Nephron (organoid): ENCODE results near the gene SLC25A13.
A peak's percentile ranks its signal among the peaks of the same experiment; 100 is the strongest.

Source experiments
- H3K27ac Mint-ChIP-seq, 3 experiments: 2 replicates each; pipeline ENCODE4 v1.8.0; 2020; ENCODE audit warnings: mixed read lengths in 3 of 3, mild to moderate bottlenecking in 2 of 3, moderate library complexity in 1 of 3
- H3K27me3 Mint-ChIP-seq: 2 replicates; pipeline ENCODE4 v1.8.0; 2021; ENCODE audit warnings: low read depth, mild to moderate bottlenecking, moderate library complexity, mixed read lengths
- H3K36me3 Mint-ChIP-seq: 2 replicates; pipeline ENCODE4 v1.8.0; 2020; ENCODE audit warnings: low read depth, mixed read lengths
- H3K4me1 Mint-ChIP-seq: 2 replicates; pipeline ENCODE4 v1.8.0; 2020; ENCODE audit warnings: mixed read lengths
- H3K4me3 Mint-ChIP-seq, 3 experiments: 2 replicates each; pipeline ENCODE4 v1.8.0; 2020; ENCODE audit warnings: mild to moderate bottlenecking in 3 of 3, mixed read lengths in 3 of 3, moderate library complexity in 2 of 3
- H3K9me3 Mint-ChIP-seq: 2 replicates; pipeline ENCODE4 v1.8.0; 2020; ENCODE audit warnings: mixed read lengths
- CTCF ChIP-seq, 3 experiments: fragments of 200-600 bp; sonication (generic); IDR thresholded peaks; one replicate each; pipeline ENCODE4 v1.5.0; 2021; ENCODE audit warnings: antibody characterized with exemption in 3 of 3; ENCODE audit not compliant: unreplicated experiment in 3 of 3

SLC25A13 gene

GRCh38 chr7:96312502-96312901, 9.4 kb downstream of the SLC25A13 start:
- TF ChIP-seq CTCF (IDR thresholded peaks at IDR 0.05; ENCODE audit: unreplicated experiment in 3 of 3): no peak
- Mint-ChIP-seq H3K36me3 (peaks cover 11% of the 10 kb centered on the region), H3K4me3 (no peak overlapping the region), H3K27ac (no peak overlapping the region), H3K27me3 (no peaks in the 10 kb centered on the region), H3K4me1 (peaks cover 26% of the 10 kb centered on the region), H3K9me3 (no peaks in the 10 kb centered on the region)

GRCh38 chr7:96311967-96312366, 9.9 kb downstream of the SLC25A13 start:
- Mint-ChIP-seq H3K27me3 (no peaks in the 10 kb centered on the region), H3K4me3 (no peak overlapping the region), H3K4me1 (peaks cover 26% of the 10 kb centered on the region), H3K36me3 (peaks cover 11% of the 10 kb centered on the region), H3K27ac (no peak overlapping the region), H3K9me3 (no peaks in the 10 kb centered on the region)
- TF ChIP-seq CTCF (IDR thresholded peaks at IDR 0.05; ENCODE audit: unreplicated experiment in 3 of 3): no peak

- no peak for TF ChIP-seq CTCF (IDR thresholded peaks at IDR 0.05; ENCODE audit: unreplicated experiment in 3 of 3)
- no peaks in the 10 kb centered on the region for H3K9me3 Mint-ChIP-seq
- no peaks in the 10 kb centered on the region for H3K27me3 Mint-ChIP-seq
- no peak overlapping the region for H3K27ac Mint-ChIP-seq
- H3K4me1 Mint-ChIP-seq: peaks cover 30% of the 10 kb centered on the region
- H3K36me3 Mint-ChIP-seq: peaks cover 11% of the 10 kb centered on the region
- no peak overlapping the region for H3K4me3 Mint-ChIP-seq
Measured at GRCh38 chr7:96310110-96310509, 11.8 kb downstream of the SLC25A13 start.

GRCh38 chr7:96308950-96309263, 13.0 kb downstream of the SLC25A13 start:
- Mint-ChIP-seq H3K4me3 (no peak overlapping the region), H3K9me3 (no peaks in the 10 kb centered on the region), H3K27me3 (no peaks in the 10 kb centered on the region), H3K4me1 (peaks cover 35% of the 10 kb centered on the region), H3K36me3 (peaks cover 9% of the 10 kb centered on the region), H3K27ac (no peak overlapping the region)
- TF ChIP-seq CTCF (IDR thresholded peaks at IDR 0.05; ENCODE audit: unreplicated experiment in 3 of 3): no peak

- Mint-ChIP-seq H3K27me3 (no peaks in the 10 kb centered on the region), H3K36me3 (peaks cover 10% of the 10 kb centered on the region), H3K27ac (peak overlapping the region in 2 of 3 experiments; percentile 61 to 69), H3K9me3 (no peaks in the 10 kb centered on the region), H3K4me3 (no peak overlapping the region), H3K4me1 (peaks cover 40% of the 10 kb centered on the region)
- no peak for TF ChIP-seq CTCF (IDR thresholded peaks at IDR 0.05; ENCODE audit: unreplicated experiment in 3 of 3)
Measured at GRCh38 chr7:96308253-96308949, 13.5 kb downstream of the SLC25A13 start.

GRCh38 chr7:96306385-96307125, 15.3 kb downstream of the SLC25A13 start:
- Mint-ChIP-seq H3K36me3 (peaks cover 9% of the 10 kb centered on the region), H3K9me3 (no peaks in the 10 kb centered on the region), H3K4me3 (no peak overlapping the region), H3K27me3 (no peaks in the 10 kb centered on the region), H3K4me1 (peaks cover 55% of the 10 kb centered on the region), H3K27ac (no peak overlapping the region)
- no peak for TF ChIP-seq CTCF (IDR thresholded peaks at IDR 0.05; ENCODE audit: unreplicated experiment in 3 of 3)
